H9 (cell line): ENCODE measurements around the gene CSTF1. TPM values are rescaled to one million over a fixed set of nuclear protein-coding genes. Genes with fewer than 3 reads are reported as not detected.

Source experiments
- DNase-seq: peaks from one replicate; pipeline ENCODE4 v3.0.0-alpha.2; 2017
- H2AFZ ChIP-seq: one replicate; pipeline ENCODE4 v1.6.1; 2013; ENCODE audit warnings: mild to moderate bottlenecking, low read length, control low read depth, moderate library complexity
- H2AK5ac ChIP-seq: 2 replicates; pipeline ENCODE4 v1.6.1; 2013; ENCODE audit warnings: low read length, control low read depth, mixed read lengths; ENCODE audit not compliant: insufficient read length
- H2BK120ac ChIP-seq: one replicate; pipeline ENCODE4 v1.6.1; 2013; ENCODE audit warnings: low read depth, mild to moderate bottlenecking, low read length, control low read depth, inconsistent platforms; ENCODE audit not compliant: poor library complexity, severe bottlenecking
- H2BK12ac ChIP-seq: 2 replicates; pipeline ENCODE4 v1.6.1; 2013; ENCODE audit warnings: low read length, control low read depth, mixed read lengths, low read depth; ENCODE audit not compliant: insufficient read length
- H2BK15ac ChIP-seq: 2 replicates; pipeline ENCODE4 v1.6.1; 2013; ENCODE audit warnings: low read depth, low read length, control low read depth
- H2BK20ac ChIP-seq: one replicate; pipeline ENCODE4 v1.6.1; 2013; ENCODE audit warnings: low read depth, mild to moderate bottlenecking, low read length, control low read depth, inconsistent platforms; ENCODE audit not compliant: poor library complexity, severe bottlenecking
- H2BK5ac ChIP-seq: 2 replicates; pipeline ENCODE4 v1.6.1; 2013; ENCODE audit warnings: low read length, control low read depth, mixed read lengths; ENCODE audit not compliant: insufficient read length
- H3K14ac ChIP-seq: 2 replicates; pipeline ENCODE4 v1.6.1; 2013; ENCODE audit warnings: low read length, control low read depth; ENCODE audit not compliant: insufficient read depth
- H3K18ac ChIP-seq: 2 replicates; pipeline ENCODE4 v1.6.1; 2013; ENCODE audit warnings: low read depth, mild to moderate bottlenecking, mixed read lengths, low read length, control low read depth; ENCODE audit not compliant: insufficient read length
- H3K23ac ChIP-seq: 2 replicates; pipeline ENCODE4 v1.6.1; 2013; ENCODE audit warnings: low read length, control low read depth, mixed read lengths, low read depth; ENCODE audit not compliant: insufficient read length
- H3K23me2 ChIP-seq: 2 replicates; pipeline ENCODE4 v1.6.1; 2013; ENCODE audit warnings: low read depth, mild to moderate bottlenecking, mixed read lengths, low read length, control low read depth; ENCODE audit not compliant: insufficient read length, poor library complexity, severe bottlenecking
- H3K27ac ChIP-seq: 2 replicates; pipeline ENCODE4 v1.5.1; 2013; ENCODE audit warnings: low read length, control low read depth, mixed read lengths, low read depth; ENCODE audit not compliant: insufficient read length
- H3K27me3 ChIP-seq: 2 replicates; pipeline ENCODE4 v1.6.1; 2013; ENCODE audit warnings: low read length, control low read depth, inconsistent platforms; ENCODE audit not compliant: insufficient read depth
- H3K4ac ChIP-seq: 2 replicates; pipeline ENCODE4 v1.6.1; 2013; ENCODE audit warnings: low read depth, mild to moderate bottlenecking, control low read depth, inconsistent platforms, low read length, moderate library complexity
- H3K4me1 ChIP-seq: 2 replicates; pipeline ENCODE4 v1.6.1; 2013; ENCODE audit warnings: low read length, control low read depth, inconsistent platforms; ENCODE audit not compliant: insufficient read depth
- H3K4me2 ChIP-seq: 2 replicates; pipeline ENCODE4 v1.6.1; 2013; ENCODE audit warnings: low read length, control low read depth, mixed read lengths; ENCODE audit not compliant: insufficient read length, insufficient read depth
- H3K56ac ChIP-seq: 2 replicates; pipeline ENCODE4 v1.6.1; 2013; ENCODE audit warnings: low read depth, mild to moderate bottlenecking, mixed read lengths, low read length, control low read depth; ENCODE audit not compliant: insufficient read length
- H3K79me1 ChIP-seq: 2 replicates; pipeline ENCODE4 v1.6.1; 2013; ENCODE audit warnings: low read depth, mild to moderate bottlenecking, moderate library complexity, low read length, control low read depth, inconsistent platforms; ENCODE audit not compliant: insufficient read depth, poor library complexity, severe bottlenecking
- H3K79me2 ChIP-seq: 2 replicates; pipeline ENCODE4 v1.6.1; 2013; ENCODE audit warnings: low read length, control low read depth, inconsistent platforms; ENCODE audit not compliant: insufficient read depth
- H3K9ac ChIP-seq: 2 replicates; pipeline ENCODE4 v1.6.1; 2013; ENCODE audit warnings: low read length, control low read depth, mixed read lengths; ENCODE audit not compliant: insufficient read length; ENCODE audit errors: extremely low read depth
- H3K9me3 ChIP-seq: one replicate; pipeline ENCODE4 v1.6.1; 2013; ENCODE audit warnings: low read depth, low read length, inconsistent platforms; ENCODE audit not compliant: control insufficient read depth
- H3T11ph ChIP-seq: one replicate; pipeline ENCODE4 v1.6.1; 2013; ENCODE audit warnings: mild to moderate bottlenecking, low read length, control low read depth, inconsistent platforms
- H4K20me1 ChIP-seq: one replicate; pipeline ENCODE4 v1.6.1; 2013; ENCODE audit not compliant: control insufficient read depth, insufficient read length, insufficient read depth
- H4K5ac ChIP-seq: 2 replicates; pipeline ENCODE4 v1.6.1; 2013; ENCODE audit warnings: low read depth, mild to moderate bottlenecking, mixed read lengths, low read length, control low read depth; ENCODE audit not compliant: insufficient read length
- H4K8ac ChIP-seq: replicated peaks from 2 replicates; pipeline ENCODE4 v1.6.1; 2013; ENCODE audit warnings: low read length, control low read depth, mixed read lengths, low read depth; ENCODE audit not compliant: insufficient read length
- H4K91ac ChIP-seq: 2 replicates; pipeline ENCODE4 v1.6.1; 2013; ENCODE audit warnings: low read depth, mild to moderate bottlenecking, moderate library complexity, mixed read lengths, low read length, control low read depth; ENCODE audit not compliant: insufficient read length
- H3K27ac Mint-ChIP-seq, 3 experiments: 2 replicates in 2 of 3; 3 replicates in 1 of 3; pipeline ENCODE4 v1.8.0; 2020 to 2021; ENCODE audit warnings: mixed read lengths in 3 of 3, mild to moderate bottlenecking in 1 of 3, moderate library complexity in 1 of 3
- H3K27me3 Mint-ChIP-seq: 2 replicates; pipeline ENCODE4 v1.8.0; 2021; ENCODE audit warnings: low read depth, mild to moderate bottlenecking, moderate library complexity, mixed read lengths
- H3K36me3 Mint-ChIP-seq, 3 experiments: 2 replicates in 2 of 3; 3 replicates in 1 of 3; pipeline ENCODE4 v1.8.0; 2020 to 2021; ENCODE audit warnings: low read depth in 3 of 3, mixed read lengths in 3 of 3; ENCODE audit not compliant: insufficient read depth in 1 of 3
- H3K4me1 Mint-ChIP-seq, 2 experiments: 2 replicates each; pipeline ENCODE4 v1.8.0; 2020; ENCODE audit warnings: mixed read lengths in 2 of 2
- H3K4me3 Mint-ChIP-seq, 2 experiments: 2 replicates in 1 of 2; 3 replicates in 1 of 2; pipeline ENCODE4 v1.8.0; 2020 to 2021; ENCODE audit warnings: mild to moderate bottlenecking in 2 of 2, mixed read lengths in 2 of 2, moderate library complexity in 1 of 2
- H3K9me3 Mint-ChIP-seq, 2 experiments: 2 replicates in 1 of 2; 3 replicates in 1 of 2; pipeline ENCODE4 v1.8.0; 2020; ENCODE audit warnings: mild to moderate bottlenecking in 2 of 2, mixed read lengths in 2 of 2, moderate library complexity in 1 of 2
- CTCF ChIP-seq: fragments of 200-600 bp; sonication (generic); conservative IDR thresholded peaks from 3 replicates; pipeline ENCODE4 v1.8.0; 2021; ENCODE audit warnings: antibody characterized with exemption, mild to moderate bottlenecking
- WGBS: extraction: QIAGEN DNeasy Blood & Tissue Kit; methylation state at CpG from one replicate; pipeline ENCODE4 v1.1.7; 2013; ENCODE audit warnings: missing lambda C conversion rate, low lambda C conversion rate, mixed read lengths; ENCODE audit not compliant: insufficient read length; ENCODE audit errors: extremely low coverage; 5-methylcytosine and 5-hydroxymethylcytosine counted together
- total RNA-seq: library from RNA; stranded (reverse); gene quantifications from 2 replicates; pipeline ENCODE4 v1.2.1, GENCODE V29; 2021

The CSTF1 gene
- total RNA-seq, 1 experiment from 2014 or later: 72.9 TPM

- no peaks in the 10 kb centered on the region for H3K27me3 Mint-ChIP-seq
- peaks cover 9% of the 10 kb centered on the region for H3K79me1 ChIP-seq
- H3K4ac ChIP-seq: no peak overlapping the region
- no peaks in the 10 kb centered on the region for H3K4me1 Mint-ChIP-seq
- H3K18ac ChIP-seq: no peak overlapping the region
- H3K27me3 ChIP-seq: no peaks in the 10 kb centered on the region
- no peak overlapping the region for H3T11ph ChIP-seq
- no peak overlapping the region for H4K8ac ChIP-seq
- H3K23me2 ChIP-seq: no peaks in the 10 kb centered on the region
- no peak overlapping the region for H3K27ac ChIP-seq
- no peak overlapping the region for H2BK15ac ChIP-seq
- no peak overlapping the region for H4K5ac ChIP-seq
- no peak overlapping the region for H2BK12ac ChIP-seq
- H3K27ac Mint-ChIP-seq: no peak overlapping the region
- peaks cover 43 to 87% (median 67%) of the 10 kb centered on the region in 3 experiments for H3K36me3 Mint-ChIP-seq
- H2AK5ac ChIP-seq: no peak overlapping the region
- H3K4me3 Mint-ChIP-seq: no peak overlapping the region
- H2BK20ac ChIP-seq: no peak overlapping the region
- H3K14ac ChIP-seq: no peak overlapping the region
- no peak overlapping the region for H3K4me2 ChIP-seq
- H3K79me2 ChIP-seq: peaks cover 4% of the 10 kb centered on the region; the same call in 1 of the 2 replicates
- H3K56ac ChIP-seq: no peak overlapping the region
- no peak for DNase-seq
- no CpG with 5 or more reads among the region's 1 CpG for WGBS
- H3K23ac ChIP-seq: no peak overlapping the region
- no peak for TF ChIP-seq CTCF
- no peak overlapping the region for H2BK5ac ChIP-seq
- H4K20me1 ChIP-seq: no peaks in the 10 kb centered on the region
- H3K9me3 Mint-ChIP-seq: no peaks in the 10 kb centered on the region
- no peak overlapping the region for H2AFZ ChIP-seq
- no peaks in the 10 kb centered on the region for H3K9me3 ChIP-seq
- H2BK120ac ChIP-seq: no peak overlapping the region
- no peak overlapping the region for H3K9ac ChIP-seq
- H3K4me1 ChIP-seq: no peaks in the 10 kb centered on the region
- H4K91ac ChIP-seq: no peak overlapping the region
Measured at GRCh38 chr20:56372850-56373249, 19.6 kb upstream of the CSTF1 start.
